Stimulated activated CD4-positive, alpha-beta T cell treated with anti-CD3 and anti-CD28 coated beads, TNF-alpha, amount 100 ng/mL, for 48 hours (primary cell): ENCODE results near the gene GH2.

Experiments used
- DNase-seq, 3 donors: peaks; one replicate each; pipeline ENCODE4 v3.0.0-alpha.2; 2020; ENCODE audit warnings: low read depth in 3 of 3

The GH2 gene

GRCh38 chr17:63841350-63842172, 40.2 kb downstream of the GH2 start:
- no peak for DNase-seq

GRCh38 chr17:63840591-63841349, 41.0 kb downstream of the GH2 start:
- no peak for DNase-seq

GRCh38 chr17:63838631-63839171, 43.0 kb downstream of the GH2 start:
- DNase-seq: no peak

- no peak for DNase-seq
Observed at GRCh38 chr17:63837962-63838600, 43.7 kb downstream of the GH2 start.

GRCh38 chr17:63837480-63837879, 44.3 kb downstream of the GH2 start:
- no peak for DNase-seq

- DNase-seq: no peak
Observed at GRCh38 chr17:63836811-63837210, 44.9 kb downstream of the GH2 start.

- DNase-seq: no peak
Observed at GRCh38 chr17:63835167-63835720, 46.5 kb downstream of the GH2 start.

GRCh38 chr17:63834431-63835166, 47.1 kb downstream of the GH2 start:
- DNase-seq: peak; percentile 23 to 60 (median 47)

GRCh38 chr17:63833741-63834373, 47.9 kb downstream of the GH2 start:
- no peak for DNase-seq

GRCh38 chr17:63833026-63833740, 48.6 kb downstream of the GH2 start:
- DNase-seq: no peak

- DNase-seq: no peak
Observed at GRCh38 chr17:63832455-63832854, 49.3 kb downstream of the GH2 start.

- no peak for DNase-seq
Observed at GRCh38 chr17:63832014-63832413, 49.7 kb downstream of the GH2 start.

GRCh38 chr17:63831505-63831904, 50.2 kb downstream of the GH2 start:
- DNase-seq: no peak

GRCh38 chr17:63830904-63831491, 50.7 kb downstream of the GH2 start:
- no peak for DNase-seq

- no peak for DNase-seq
Observed at GRCh38 chr17:63830278-63830677, 51.5 kb downstream of the GH2 start.
